Measurements from ENCODE around the gene UQCR11.

- TF ChIP-seq POLR2AphosphoS5 (IDR thresholded peaks at IDR 0.05) = no peak
- TF ChIP-seq CTCF (IDR thresholded peaks at IDR 0.05) = no peak
- no peak for TF ChIP-seq POLR2A (IDR thresholded peaks at IDR 0.05)
Measured at GRCh38 chr19:1627194-1627593, 21.9 kb upstream of the UQCR11 start.
